ENCODE measurements around the gene SPRYD3. TPM values are rescaled to one million over a fixed set of nuclear protein-coding genes. Genes with fewer than 3 reads are reported as not detected.
"Not testable (repeated sequence)": the region's sequence is repeated elsewhere in the genome, so short reads cannot be mapped to it uniquely, and the experiment has no call there.

The SPRYD3 gene
- total RNA-seq, 1 experiment from 2014 or later: 29.0 TPM

- no peak for DNase-seq (ENCODE audit: low spot score)
Observed at GRCh38 chr12:53051881-53052412, 27.2 kb downstream of the SPRYD3 start.

GRCh38 chr12:53051058-53051880 lies 27.9 kb downstream of the SPRYD3 start:
- peak; percentile 51 for DNase-seq (ENCODE audit: low spot score)

- DNase-seq (ENCODE audit: low spot score): no peak
Observed at GRCh38 chr12:53050426-53051057, 28.6 kb downstream of the SPRYD3 start.

GRCh38 chr12:53049571-53050318 lies 29.4 kb downstream of the SPRYD3 start, which contains the start of gene TNS2:
Gene TNS2, plus strand, starts transcription at chr12:53050065. Its CDS starts 121 bp downstream, at chr12:53050186.
- peak; percentile 77 for DNase-seq (ENCODE audit: low spot score)

GRCh38 chr12:53048780-53049401 lies 30.3 kb downstream of the SPRYD3 start:
- DNase-seq (ENCODE audit: low spot score): no peak

- DNase-seq (ENCODE audit: low spot score): peak; percentile 79
Observed at GRCh38 chr12:53048033-53048779, 31.0 kb downstream of the SPRYD3 start.

- peak; percentile 71 for DNase-seq (ENCODE audit: low spot score)
Observed at GRCh38 chr12:53047221-53048032, 31.8 kb downstream of the SPRYD3 start.

- peak; percentile 76 for DNase-seq (ENCODE audit: low spot score)
Observed at GRCh38 chr12:53046655-53047220, 32.5 kb downstream of the SPRYD3 start.

GRCh38 chr12:53045696-53046045 lies 33.5 kb downstream of the SPRYD3 start:
- DNase-seq (ENCODE audit: low spot score): no peak

GRCh38 chr12:53044896-53045695 lies 34.1 kb downstream of the SPRYD3 start:
- DNase-seq (ENCODE audit: low spot score): no peak

- peak; percentile 73 for DNase-seq (ENCODE audit: low spot score)
Observed at GRCh38 chr12:53044052-53044581, 35.1 kb downstream of the SPRYD3 start.

GRCh38 chr12:53042607-53043454 lies 36.4 kb downstream of the SPRYD3 start:
- DNase-seq (ENCODE audit: low spot score): no peak

- DNase-seq (ENCODE audit: low spot score): no peak
Observed at GRCh38 chr12:53039851-53040250, 39.3 kb downstream of the SPRYD3 start.

GRCh38 chr12:53036802-53037201 lies 42.4 kb downstream of the SPRYD3 start:
- DNase-seq (ENCODE audit: low spot score): no peak

GRCh38 chr12:53034459-53034858 lies 44.7 kb downstream of the SPRYD3 start:
- no peak for DNase-seq (ENCODE audit: low spot score)

- DNase-seq (ENCODE audit: low spot score): not testable (repeated sequence)
Observed at GRCh38 chr12:53033832-53034231, 45.4 kb downstream of the SPRYD3 start.

GRCh38 chr12:53031616-53032015 lies 47.6 kb downstream of the SPRYD3 start:
- no peak for DNase-seq (ENCODE audit: low spot score)

All from HT-29 (cell line).